HG03108 (cell line): ENCODE data around the gene LNP1.
A peak's percentile ranks its signal among the peaks of the same experiment; 100 is the strongest.

Source experiments
- ATAC-seq: cut with Tn5 transposase; IDR thresholded peaks from one replicate; pipeline ENCODE4 v1.9.1; 2021; ENCODE audit warnings: moderate library complexity; ENCODE audit not compliant: unreplicated experiment

The LNP1 gene

DNA sequence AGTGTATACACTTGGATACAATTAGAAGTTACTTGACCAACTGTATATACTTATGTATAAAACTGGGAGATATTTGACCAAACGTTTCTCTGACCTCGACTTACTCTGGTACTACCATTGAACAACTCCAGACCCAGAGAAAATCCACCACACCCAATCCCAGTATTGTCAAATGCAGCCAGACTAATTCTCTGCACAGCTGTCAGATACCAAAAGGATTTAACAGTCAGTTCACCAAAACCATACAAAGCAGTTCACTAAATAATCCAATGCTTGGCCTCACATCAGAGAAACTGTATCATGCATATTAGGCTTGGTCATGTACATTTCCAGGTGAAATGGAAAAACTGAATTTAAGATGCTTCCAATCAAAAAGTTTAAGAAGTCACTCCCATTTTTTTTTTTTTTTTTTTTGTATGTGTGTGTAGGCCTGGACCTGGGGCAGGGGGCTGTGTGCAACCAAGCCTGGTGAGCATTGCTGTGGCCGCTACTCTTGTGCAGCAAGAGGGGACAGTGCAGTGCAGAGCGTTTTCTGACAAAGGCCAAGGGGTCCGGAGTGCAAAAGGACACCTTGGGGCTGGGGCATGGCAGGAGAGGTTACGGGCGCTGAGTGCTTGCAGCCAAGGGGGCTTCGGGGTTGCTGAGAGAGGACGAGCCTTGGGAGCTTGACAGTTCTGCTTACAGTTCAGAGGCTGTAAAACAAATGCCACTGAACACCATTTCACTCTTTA is 1.8 kb upstream of the LNP1 start:
- no peak for ATAC-seq

DNA sequence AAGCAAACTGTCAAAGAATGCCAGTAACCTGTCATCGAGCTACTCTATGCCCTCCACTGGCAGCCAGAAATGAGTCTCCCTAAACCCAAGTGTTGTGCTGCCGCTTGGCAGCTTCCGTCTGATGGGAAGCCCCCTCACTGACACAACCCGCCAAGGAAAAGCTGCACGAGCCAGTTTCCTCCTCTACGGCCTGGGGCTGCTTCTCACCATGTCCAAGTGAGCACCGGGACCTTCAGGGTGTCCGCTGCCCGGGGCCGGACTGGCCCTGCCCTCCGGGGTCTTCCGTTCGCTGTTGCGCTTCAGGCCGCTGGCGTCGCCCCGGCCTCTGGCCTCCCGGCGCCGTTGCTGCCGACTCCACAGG is 940 bp upstream of the LNP1 start:
- ATAC-seq, result peak; percentile 10

- ATAC-seq, result peak; percentile 6
Measured at GRCh38 chr3:100401674-100402041, 319 bp downstream of the LNP1 start.

- ATAC-seq, result no peak
Measured at GRCh38 chr3:100402256-100402655, 917 bp downstream of the LNP1 start.

GRCh38 chr3:100402891-100403290 is 1.6 kb downstream of the LNP1 start:
- no peak for ATAC-seq

- no peak for ATAC-seq
Measured at GRCh38 chr3:100403362-100404249, 2.3 kb downstream of the LNP1 start.

GRCh38 chr3:100404250-100404548 is 2.9 kb downstream of the LNP1 start:
- no peak for ATAC-seq

DNA sequence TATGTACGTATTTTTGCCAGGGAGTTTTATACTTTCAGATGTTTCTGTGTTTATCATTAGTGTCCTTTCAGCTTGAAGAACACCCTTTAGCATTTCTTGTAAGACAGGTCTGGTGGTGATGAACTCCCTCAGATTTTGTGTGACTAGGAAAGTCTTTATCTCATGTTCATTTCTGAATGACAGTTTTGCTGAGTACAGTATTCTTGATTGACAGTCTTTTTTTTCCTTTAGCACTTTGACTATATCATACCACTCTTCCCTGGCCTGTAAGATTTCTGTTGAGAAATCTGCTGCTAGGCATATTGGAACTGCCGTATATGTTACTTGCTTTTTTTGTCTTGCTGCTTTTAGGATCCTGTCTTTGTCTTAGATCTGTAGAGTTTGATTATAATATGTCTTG is 5.8 kb downstream of the LNP1 start:
- ATAC-seq, result no peak

- ATAC-seq, result no peak
Measured at GRCh38 chr3:100407977-100408532, 6.7 kb downstream of the LNP1 start.

DNA sequence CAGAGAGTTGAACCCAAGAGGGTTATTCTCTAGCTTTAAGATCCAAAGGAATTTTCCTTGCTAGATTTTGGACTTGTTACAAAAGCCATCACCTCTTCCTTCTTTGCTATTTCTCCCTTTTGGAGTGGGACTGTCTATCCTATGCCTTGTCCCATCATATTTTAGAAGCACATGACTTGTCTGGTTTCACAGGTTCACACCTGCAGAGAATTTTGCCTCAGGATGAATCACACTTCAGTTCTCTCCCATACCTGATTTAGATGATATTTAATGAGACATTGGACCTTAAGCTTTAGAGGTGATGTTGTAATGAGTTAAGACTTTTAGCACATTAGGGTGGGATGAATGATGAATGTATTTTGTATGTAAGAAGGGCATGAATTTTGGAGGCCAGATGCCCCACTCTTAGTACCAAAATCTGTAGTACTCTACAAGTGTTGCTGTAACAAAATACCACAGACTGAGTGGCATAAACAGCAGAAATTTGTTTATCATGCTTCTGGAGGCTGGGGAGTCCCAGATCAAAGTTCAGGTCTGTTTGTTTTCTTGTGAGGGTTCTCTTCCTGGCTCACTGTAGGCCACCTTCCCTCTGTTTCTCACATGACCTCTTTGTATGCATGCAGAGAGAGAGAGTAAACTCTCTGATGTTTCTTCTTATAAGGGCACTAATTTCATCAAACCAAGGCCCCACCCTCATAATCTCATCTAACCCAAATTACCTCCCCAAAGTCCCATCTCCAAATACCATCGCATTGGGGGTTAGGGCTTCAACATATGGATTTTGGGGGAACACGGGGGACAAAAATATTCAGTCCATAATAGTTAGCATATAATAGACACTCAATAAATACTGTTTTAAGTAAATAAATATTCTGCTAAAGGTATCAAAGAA is 10.0 kb downstream of the LNP1 start:
- ATAC-seq, result no peak

GRCh38 chr3:100412912-100413590 is 11.7 kb downstream of the LNP1 start:
- ATAC-seq, result no peak

GRCh38 chr3:100413613-100414012 is 12.3 kb downstream of the LNP1 start:
- no peak for ATAC-seq

DNA sequence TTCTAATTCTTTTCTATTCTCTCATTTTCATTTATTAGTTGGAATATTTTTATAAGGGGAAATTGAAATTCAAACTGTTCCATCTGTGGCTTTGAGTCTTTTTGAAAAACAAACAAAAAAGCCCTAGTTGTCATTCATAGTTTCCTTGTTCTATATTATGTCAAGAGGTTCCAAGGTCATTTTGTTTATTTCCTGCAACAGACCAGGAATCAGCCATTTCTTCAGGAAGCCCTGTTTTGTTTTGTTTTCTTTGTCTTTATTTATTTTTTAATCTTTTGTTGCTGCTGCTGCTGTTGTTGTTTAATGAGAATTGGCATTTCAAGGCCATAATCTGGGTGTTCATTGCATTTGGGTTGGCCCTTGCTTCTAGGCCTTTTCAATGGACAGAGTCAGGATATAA is 14.8 kb downstream of the LNP1 start:
- ATAC-seq, result no peak

DNA sequence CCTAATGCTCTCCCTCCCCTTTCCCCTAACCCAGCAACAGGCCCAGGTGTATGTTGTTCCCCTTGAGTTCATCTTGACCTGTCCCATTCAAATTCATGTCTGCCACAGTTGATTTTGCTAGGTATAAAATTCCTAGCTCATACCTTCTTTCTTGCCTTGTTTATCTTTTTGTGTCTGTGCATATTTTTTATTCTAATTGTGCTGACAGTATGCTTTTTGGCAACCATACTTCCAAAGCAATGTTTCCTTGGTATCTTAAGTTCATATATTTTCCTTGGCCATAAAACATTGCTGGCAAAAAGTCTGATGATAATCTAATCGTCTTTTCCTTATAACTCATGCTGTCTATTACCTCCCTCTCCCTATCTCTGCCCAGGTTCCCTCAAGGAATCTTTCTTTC is 15.5 kb downstream of the LNP1 start:
- ATAC-seq, result no peak

DNA sequence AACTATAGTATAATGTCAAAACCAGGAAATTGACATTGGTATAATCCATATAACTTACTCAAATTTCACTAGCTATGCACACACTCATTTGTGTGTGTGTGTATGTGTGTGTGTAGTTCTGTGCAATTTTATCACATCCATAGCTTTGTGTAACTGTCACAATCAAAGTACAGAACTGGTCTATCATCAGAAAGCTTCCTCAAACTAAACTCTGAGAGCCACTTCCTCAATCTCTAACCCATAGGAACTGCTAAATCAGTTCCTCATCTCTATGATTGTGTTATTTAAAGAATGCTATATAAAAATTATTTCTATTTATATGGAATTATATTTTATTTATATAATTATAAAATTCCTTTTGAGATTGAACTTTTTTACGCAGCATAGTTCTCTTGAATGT is 18.1 kb downstream of the LNP1 start:
- ATAC-seq, result no peak

DNA sequence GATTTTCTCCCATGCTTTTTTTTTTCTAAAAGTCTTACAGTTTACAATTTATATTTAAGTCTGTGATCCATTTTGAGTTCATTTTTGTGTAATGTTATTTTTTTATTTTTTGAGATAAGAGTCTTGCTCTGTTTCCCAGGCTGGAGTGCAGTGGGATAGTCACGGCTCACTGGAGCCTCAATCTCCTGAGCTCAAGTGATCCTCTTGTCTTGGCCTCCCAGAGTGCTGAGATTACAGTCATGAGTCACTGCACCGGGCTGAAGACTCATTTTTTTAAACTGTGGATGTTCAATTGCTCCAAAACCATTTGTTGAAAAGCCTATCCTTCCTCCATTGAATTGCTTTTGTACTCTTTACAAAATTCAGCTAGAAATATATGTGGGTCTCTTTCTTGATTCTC is 19.5 kb downstream of the LNP1 start:
- ATAC-seq, result no peak

DNA sequence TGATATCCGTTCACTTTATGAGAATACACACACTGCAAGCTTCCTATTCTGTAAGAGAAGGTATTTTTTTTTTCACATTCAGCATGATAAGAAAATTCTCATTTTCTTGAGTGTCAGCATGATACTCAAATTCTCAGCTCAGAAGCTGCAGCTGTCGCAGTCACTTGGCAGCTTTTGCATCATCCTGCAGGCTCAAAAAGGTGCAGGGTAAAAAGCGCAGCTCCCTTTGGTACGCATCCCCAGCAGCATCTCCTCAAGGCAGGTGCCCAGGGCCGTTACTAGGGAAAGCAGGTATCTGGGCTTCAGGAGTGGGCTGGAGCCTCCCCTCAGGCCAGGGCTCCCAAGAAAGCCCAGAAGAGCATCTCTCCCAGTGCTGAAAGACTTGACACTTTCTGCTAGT is 22.3 kb downstream of the LNP1 start:
- no peak for ATAC-seq

DNA sequence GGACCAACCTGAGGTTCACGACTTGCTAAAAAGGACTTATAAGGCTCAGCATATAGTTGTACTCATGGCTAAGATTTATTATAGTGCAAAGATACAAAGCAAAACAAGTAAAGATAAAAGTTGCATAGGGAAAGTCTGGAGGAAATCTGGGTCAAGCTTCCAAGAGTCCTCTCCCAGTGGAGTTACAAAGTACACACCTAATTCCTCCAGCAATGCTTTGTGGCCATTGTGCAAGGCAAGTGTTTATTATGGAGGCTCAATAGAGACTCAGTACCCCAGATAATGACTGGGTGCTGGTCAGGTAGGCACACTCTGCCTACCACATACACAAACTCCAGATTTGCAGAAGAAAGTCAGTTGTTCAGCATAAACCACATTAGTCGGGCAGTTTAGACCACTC is 22.9 kb downstream of the LNP1 start:
- ATAC-seq, result no peak

DNA sequence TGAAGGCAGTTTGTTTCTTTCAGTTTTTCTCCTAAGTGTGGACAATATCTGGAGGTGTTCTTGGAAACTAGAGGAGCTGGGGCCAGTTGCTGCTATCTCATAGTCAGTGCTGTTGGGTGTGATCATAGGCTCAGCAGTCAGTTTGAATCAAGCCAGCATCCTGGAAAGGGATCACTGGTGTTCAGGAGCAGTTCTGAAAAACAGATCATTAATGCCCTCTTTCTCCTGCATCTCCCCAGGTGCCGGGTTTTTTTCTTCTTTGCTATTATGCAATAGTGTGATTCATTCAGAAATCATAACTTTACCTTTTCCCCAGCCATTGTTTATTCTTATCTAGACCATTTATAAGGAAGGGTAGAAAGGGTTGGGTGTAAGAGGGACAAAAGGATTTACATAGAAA is 24.0 kb downstream of the LNP1 start:
- ATAC-seq, result no peak

- no peak for ATAC-seq
Measured at GRCh38 chr3:100426067-100426682, 24.8 kb downstream of the LNP1 start.
